ENCODE results near the gene LAMB2. TPM values are rescaled to one million over a fixed set of nuclear protein-coding genes. Genes with fewer than 3 reads are reported as not detected.

The LAMB2 gene
- total and polyA plus RNA-seq, 10 donors: 97.7 to 376 (median 274) TPM

- Histone ChIP-seq H3K27me3 (replicated peaks in 1 of 7) (no peaks in the 10 kb centered on the region), H3K36me3 (peaks cover 0 to 27% (median 0%) of the 10 kb centered on the region in 6 donors), H3K27ac (peak overlapping the region in 7 of 8 donors; percentile 74 to 87 (median 79)), H3K4me3 (peak overlapping the region; percentile 39 to 88 (median 54)), H3K4me1 (peaks cover 4 to 56% (median 40%) of the 10 kb centered on the region in 6 donors), H3K9me3 (no peaks in the 10 kb centered on the region)
- DNase-seq: no peak
- intact Hi-C loops (cut with DNase I; ENCODE audit: low total_unique reads): loop anchor here (5.0 kb wide), 1 partner anchor 105 kb away; the partner anchor contains the start of gene C3orf62
- 55 to 81% (median 67%) methylated on average over 5 to 7 of the region's 7 CpGs for WGBS, 5 donors
- no peak for TF ChIP-seq POLR2A (IDR thresholded peaks at IDR 0.05)
- no peak for TF ChIP-seq POLR2AphosphoS5 (IDR thresholded peaks at IDR 0.05)
- no peak for TF ChIP-seq CTCF (IDR thresholded peaks at IDR 0.05 in 8 of 11, conservative IDR thresholded peaks at IDR 0.05 in 3 of 11)
Observed at GRCh38 chr3:49172551-49173041, 39.7 kb upstream of the LAMB2 start.

GRCh38 chr3:49171775-49172500 lies 39.1 kb upstream of the LAMB2 start:
- intact Hi-C loops (cut with DNase I; ENCODE audit: low total_unique reads): loop anchor here (5.0 kb wide), 1 partner anchor 105 kb away; the partner anchor contains the start of gene C3orf62
- Histone ChIP-seq H3K27me3 (replicated peaks in 1 of 7) (no peaks in the 10 kb centered on the region), H3K36me3 (peaks cover 0 to 27% (median 0%) of the 10 kb centered on the region in 6 donors), H3K9me3 (no peaks in the 10 kb centered on the region), H3K27ac (peak overlapping the region; percentile 27 to 87 (median 76)), H3K4me1 (peaks cover 4 to 56% (median 40%) of the 10 kb centered on the region in 6 donors), H3K4me3 (peak overlapping the region; percentile 39 to 88 (median 54))
- TF ChIP-seq CTCF (IDR thresholded peaks at IDR 0.05 in 8 of 11, conservative IDR thresholded peaks at IDR 0.05 in 3 of 11) (no peak), POLR2A (IDR thresholded peaks at IDR 0.05) (no peak), POLR2AphosphoS5 (IDR thresholded peaks at IDR 0.05) (no peak)
- DNase-seq: no peak
- 34 to 55% (median 44%) methylated on average over 2 to 7 of the region's 7 CpGs for WGBS, 5 donors

GRCh38 chr3:49171119-49171774 lies 38.4 kb upstream of the LAMB2 start, which contains the start of gene KLHDC8B:
KLHDC8B (plus strand) TSS chr3:49171598; CDS start chr3:49172770, 1,172 bp downstream.
- H3K27me3 ChIP-seq (replicated peaks in 1 of 7): no peaks in the 10 kb centered on the region
- intact Hi-C loops (cut with DNase I; ENCODE audit: low total_unique reads): loop anchor here (5.0 kb wide), 1 partner anchor 106 kb away; the partner anchor contains the start of gene C3orf62
- H3K4me3 ChIP-seq: peak within 1 kb of the TSS; percentile 39 to 88 (median 54)
- peak within 1 kb of the TSS; percentile 27 to 87 (median 76) for H3K27ac ChIP-seq
- 0 to 2% (median 1%) methylated on average over 21 to 57 of the region's 57 CpGs for WGBS, 5 donors
- DNase-seq: peak; percentile 95
- no peaks in the 10 kb centered on the region for H3K9me3 ChIP-seq
- H3K36me3 ChIP-seq: peaks cover 0 to 23% (median 0%) of the 10 kb centered on the region in 6 donors
- peaks cover 7 to 63% (median 46%) of the 10 kb centered on the region in 6 donors for H3K4me1 ChIP-seq
- TF ChIP-seq POLR2AphosphoS5 (IDR thresholded peaks at IDR 0.05): peak; percentile 63 to 82 (median 76)
- TF ChIP-seq POLR2A (IDR thresholded peaks at IDR 0.05): no peak
- TF ChIP-seq CTCF (IDR thresholded peaks at IDR 0.05 in 8 of 11, conservative IDR thresholded peaks at IDR 0.05 in 3 of 11): peak; percentile 80 to 98 (median 96)
